Activated CD4-positive, alpha-beta T cell treated with anti-CD3 and anti-CD28 coated beads, Interleukin-2, amount 50 U/mL, for 24 hours (primary cell): ENCODE data around the gene HAO2.

Experiments used
- DNase-seq, 2 donors: peaks; one replicate each; pipeline ENCODE4 v3.0.0-alpha.2; 2020; ENCODE audit warnings: low read depth in 1 of 2, low spot score in 1 of 2

Gene HAO2

DNA sequence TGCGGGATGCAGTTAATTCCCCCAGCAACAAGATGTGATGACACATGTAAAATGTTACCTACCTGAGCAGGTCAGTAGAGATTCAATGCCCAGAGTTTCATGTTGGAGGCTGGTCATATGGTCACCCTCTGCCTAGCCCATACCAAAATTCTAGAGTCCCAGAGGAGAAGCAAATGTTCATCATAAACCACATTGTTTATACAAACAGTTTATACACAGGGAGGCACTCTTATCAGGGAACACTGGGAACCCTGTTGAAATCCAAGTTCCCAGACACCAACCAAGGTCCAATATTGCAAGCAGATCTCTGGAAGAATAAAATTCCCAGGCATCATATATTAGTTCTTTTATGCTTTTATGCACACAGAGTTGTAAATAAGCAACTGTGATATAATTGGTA lies 10.5 kb downstream of the HAO2 start:
- DNase-seq: no peak

DNA sequence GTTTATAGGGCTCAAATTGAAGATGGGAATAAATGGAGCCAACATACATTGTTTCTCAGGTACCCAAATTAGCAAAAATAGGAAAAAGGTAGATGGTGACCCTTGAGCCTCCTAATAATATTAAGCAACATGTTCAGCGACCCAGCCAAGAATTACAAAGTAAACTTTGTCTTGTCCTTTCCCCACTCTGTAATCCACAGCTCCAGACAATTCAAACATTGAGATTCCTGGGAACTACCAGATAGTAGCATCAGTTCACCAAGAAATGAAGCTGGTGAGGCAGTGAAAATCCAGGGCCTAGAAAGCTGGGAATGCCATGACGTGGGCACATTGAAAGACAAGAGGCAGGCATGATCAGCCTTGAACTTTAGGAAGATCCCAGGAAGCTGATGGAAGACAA lies 11.7 kb downstream of the HAO2 start:
- DNase-seq: no peak

DNA sequence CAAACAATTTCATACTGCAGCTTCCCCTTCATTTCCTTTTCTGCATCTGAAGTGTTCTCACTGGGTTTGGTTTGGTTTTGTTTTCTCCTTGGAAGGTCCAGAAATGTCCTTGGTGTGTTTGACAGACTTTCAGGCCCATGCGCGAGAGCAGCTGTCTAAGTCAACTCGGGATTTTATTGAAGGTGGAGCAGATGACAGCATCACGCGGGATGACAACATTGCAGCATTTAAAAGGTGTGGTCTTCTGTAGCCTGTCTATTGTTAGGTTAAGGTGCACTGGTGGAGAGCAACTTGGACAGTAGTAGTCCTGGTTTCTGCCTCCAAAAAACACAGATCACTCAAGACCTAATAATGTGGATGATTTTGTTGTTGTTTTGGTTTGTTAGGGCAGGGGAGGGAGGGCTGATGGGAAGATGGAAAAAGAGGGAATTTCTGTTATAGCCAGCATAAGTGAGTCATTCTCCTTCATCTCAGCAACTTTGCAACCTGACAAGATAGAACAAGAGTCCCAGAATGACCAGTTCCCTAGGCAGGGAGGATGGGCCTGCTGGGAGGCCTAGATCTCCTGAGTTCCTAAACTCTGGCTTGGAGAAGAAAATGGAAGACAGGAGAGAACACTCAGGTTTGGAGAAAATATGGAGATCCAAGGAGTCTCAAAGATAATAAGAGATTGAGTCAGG lies 12.5 kb downstream of the HAO2 start:
- DNase-seq: no peak

DNA sequence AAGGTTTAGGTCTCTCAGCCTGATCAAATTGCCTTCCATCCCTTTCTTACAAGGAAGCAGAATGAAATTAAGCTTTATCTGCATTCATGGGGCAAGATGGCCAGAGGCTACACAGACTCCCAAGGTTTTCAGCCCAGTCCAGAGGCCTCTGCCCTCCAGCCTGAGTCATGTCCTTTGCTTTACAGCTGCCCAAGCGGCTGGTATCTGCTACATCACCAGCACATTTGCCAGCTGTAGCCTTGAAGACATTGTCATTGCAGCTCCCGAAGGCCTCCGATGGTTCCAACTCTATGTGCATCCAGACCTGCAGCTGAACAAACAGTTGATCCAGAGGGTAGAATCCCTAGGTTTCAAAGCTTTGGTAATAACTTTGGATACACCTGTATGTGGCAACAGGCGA lies 16.0 kb downstream of the HAO2 start:
- no peak for DNase-seq

DNA sequence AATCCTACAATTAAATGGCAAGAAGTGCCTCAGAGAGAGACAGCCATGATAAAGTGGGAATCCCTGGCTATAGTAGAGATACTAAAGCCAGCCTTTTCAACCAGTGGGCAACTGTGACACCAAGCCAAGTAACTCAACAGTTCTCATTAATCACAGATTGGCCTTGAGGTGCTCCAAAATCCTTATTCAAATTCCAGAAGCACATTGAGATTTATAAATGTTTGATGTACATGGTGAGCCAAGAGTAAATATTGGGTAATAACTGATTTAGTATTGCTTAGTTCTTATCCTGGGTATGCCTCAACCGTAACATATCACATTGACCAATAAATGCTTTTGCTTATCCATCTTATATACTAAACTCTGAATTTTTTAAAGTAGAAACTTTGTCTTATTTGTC lies 17.1 kb downstream of the HAO2 start:
- DNase-seq: no peak

DNA sequence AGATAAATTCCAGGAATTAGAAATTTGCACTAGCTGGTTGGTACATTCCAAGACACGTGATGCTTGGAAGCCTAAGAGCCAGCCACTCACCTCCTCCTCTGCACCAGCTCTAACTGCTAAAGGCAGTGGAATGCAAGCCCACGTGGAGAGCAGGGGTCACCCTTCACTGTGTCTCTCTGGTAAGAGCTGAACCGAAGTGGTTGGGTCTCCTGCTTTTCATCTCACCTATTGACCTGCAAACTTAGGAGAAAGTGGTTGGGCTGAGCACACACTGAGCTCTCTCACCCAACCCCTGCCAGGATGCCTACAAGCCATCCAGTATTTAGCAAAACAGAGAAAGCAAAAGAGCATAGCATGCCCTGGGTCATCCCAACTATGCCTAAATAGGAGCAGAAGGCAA lies 19.3 kb downstream of the HAO2 start:
- no peak for DNase-seq

DNA sequence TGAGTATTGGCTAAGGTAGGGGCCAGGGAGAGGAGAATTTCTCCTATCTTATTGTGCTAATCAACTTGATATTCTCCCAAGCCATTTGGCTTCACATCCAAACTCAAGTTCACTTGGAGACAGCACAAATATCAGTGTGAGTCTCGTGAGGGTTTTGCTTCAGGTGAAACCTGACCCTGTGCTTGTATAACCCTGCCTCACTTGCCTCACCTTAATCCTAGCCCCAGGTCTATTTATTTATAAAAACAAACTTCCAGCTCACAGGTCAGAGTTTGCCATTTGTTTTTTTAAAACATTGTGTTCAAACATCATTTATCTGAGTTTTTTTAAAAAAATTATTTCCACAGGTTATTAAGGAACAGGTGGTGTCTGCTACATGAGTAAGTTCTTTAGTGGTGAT lies 19.9 kb downstream of the HAO2 start:
- no peak for DNase-seq

DNA sequence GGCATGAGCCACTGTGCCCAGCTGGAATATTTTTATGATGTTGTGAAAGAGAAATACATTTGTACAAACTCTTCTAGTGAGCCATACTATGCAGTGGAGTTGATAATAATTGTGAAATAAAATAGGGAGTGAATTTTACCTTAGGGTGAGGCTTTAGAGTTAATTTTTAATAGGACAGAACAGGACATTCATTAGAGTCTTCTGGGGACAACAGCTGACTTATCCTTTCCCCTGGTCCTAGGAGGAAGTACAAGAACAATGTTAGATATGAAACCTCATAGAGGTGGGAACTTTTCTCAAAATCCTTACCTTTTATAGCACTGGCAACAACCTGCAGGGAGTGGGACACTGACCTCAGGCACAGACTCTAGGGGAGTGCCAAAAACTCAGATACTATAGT lies 21.9 kb downstream of the HAO2 start:
- DNase-seq: no peak

DNA sequence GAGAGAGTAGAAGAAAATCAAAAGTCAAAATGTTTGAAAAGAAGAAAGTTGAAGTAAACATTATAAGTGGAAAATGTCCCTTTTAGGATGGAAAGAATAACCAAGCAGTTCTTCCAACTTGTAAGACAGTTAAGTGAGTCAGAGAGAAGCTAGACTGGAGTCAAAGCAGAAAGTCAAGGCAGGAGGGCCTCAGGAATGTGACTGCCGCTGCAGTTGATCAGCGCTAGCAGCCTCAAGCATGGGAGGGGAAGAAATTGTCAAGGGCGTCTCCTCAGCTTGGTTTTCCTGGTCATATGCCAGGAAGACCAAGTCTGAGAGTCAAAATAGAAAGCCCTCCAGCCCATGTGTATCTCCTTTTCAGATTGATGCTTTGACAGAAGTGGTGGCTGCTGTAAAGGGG lies 23.2 kb downstream of the HAO2 start:
- no peak for DNase-seq

DNA sequence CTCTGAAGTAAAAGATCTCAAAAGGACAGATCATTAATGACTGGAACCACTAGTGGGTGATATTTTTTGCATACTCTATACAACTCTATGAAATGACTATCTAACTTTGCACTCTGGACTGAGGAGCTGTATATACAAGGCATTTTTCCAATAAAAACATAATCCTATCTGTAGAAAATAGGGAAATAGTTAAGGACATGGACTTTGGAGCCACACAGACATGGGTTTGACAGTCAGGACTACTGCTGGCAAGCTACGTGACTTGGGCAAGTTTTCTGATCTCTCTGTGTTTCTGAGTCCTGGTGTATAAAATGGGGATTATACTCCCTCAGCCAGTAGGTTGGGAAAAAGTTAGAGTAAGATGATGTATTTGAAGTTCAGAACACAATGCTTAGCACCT lies 25.5 kb downstream of the HAO2 start:
- DNase-seq: no peak

DNA sequence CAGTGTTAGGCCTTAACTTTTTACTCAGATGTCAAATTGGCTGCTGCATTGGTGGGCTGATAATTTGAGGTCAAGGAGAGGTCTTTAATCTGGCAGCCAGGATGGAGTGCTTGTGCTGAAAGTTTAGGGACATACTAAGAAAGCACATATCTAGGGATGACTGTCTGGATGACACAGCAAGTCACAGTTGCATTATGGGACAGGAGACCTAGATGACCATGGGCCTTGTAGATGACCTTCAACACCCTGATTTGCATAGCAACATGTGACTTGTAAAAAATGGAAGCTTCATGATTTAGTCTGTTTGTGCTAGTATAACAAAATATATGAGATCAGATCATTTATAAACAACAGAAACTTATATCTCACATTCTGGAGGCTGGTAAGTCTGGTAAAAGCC lies 28.4 kb downstream of the HAO2 start:
- no peak for DNase-seq

DNA sequence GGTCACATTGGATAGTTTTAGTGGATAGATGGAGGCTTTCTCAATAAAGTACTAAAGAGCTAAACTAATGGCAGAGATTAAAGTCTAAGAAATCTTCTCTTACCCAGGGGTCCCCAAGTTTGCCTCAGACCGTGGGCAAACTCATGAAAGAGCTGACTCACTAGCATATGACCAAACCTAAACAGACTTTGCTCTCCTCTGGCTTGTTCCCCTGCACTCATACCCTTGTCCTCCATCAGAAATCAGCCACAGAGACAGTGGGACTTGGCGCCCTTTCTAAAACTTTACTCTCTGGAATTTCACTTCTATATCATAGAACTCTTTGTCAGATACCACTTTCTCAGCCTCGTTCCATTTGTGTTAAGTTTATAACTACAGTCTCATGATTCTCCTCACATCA lies 29.4 kb downstream of the HAO2 start:
- DNase-seq: no peak

DNA sequence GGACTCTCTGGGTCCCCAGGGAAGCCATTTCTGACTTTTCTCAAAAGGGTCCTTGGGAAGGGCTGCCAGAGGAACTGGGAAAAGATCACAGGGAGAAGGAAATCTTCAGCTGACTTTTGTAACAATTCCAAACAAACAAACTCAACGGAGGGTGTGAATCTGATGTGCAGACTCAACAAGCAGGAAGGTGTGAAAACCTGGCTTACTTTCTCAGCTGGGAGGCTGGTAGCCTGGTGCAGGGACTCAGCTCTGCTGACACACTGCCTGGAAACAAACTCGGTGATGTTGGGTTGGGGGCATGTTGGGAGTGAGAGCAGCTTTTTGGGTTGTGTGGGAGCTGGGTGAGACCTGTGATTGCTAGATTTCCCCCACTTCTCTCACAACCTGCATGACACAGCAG lies 36.2 kb downstream of the HAO2 start:
- no peak for DNase-seq

DNA sequence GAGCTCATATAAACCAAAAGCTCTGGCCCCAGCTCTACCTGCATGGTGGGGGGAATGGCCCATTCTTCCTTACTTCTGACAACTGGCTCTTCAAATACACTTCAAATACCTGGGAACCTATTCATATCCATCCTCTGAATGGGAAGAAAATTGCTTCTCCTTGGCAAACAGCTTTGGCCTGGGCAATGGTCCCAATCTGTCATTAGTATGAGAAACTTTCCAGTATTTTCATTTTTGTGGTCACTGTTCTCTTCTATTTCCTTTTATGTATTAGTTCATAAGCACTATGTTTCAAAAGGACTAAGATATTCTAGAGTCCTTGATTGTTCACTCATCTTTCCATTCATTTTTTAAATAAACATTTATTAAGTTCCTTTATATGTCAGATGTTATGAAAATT lies 41.1 kb downstream of the HAO2 start:
- DNase-seq: no peak

DNA sequence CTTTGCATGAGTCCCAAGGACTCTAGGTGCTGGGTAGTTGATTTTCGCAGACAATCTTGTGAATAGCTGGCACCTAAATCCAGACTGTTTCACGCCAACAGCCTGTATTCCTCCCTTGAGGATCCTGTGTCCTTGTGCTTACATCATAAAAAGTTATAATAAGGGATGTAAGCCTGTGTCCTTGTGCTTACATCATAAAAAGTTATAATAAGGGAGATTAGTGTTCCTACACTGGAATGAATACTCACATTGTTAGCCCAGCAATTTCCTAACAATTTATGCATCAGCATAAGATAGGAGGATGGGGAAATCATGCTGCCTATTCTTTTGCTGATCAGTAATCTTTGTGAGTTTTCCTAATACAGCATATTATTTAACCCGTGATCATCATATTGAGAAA lies 42.4 kb downstream of the HAO2 start:
- no peak for DNase-seq

DNA sequence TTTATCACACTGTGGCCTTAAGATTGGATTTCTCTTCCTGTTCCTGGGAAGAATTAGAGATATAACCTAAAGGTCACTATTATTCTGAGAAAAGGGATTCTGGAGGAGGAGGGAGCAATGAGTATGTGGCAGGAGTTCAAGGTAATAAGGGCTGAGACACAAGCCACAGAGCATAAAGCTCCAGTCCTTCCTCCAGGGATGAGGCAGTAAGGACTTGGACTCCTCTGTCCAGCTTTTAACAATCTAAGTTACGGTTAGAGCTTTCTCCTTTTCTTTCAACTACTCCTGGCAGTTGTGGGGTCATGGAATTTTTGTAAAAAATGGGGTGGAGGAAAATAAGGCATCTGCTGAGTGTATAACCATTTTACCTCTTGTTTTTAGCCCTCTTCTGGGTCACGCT lies 46.4 kb downstream of the HAO2 start, which contains the start of gene HSD3B2:
Gene HSD3B2, plus strand, starts transcription at position 201 of the 400 bp plus-strand sequence. CDS start 270 bp downstream, outside the sequence.
- DNase-seq: no peak

DNA sequence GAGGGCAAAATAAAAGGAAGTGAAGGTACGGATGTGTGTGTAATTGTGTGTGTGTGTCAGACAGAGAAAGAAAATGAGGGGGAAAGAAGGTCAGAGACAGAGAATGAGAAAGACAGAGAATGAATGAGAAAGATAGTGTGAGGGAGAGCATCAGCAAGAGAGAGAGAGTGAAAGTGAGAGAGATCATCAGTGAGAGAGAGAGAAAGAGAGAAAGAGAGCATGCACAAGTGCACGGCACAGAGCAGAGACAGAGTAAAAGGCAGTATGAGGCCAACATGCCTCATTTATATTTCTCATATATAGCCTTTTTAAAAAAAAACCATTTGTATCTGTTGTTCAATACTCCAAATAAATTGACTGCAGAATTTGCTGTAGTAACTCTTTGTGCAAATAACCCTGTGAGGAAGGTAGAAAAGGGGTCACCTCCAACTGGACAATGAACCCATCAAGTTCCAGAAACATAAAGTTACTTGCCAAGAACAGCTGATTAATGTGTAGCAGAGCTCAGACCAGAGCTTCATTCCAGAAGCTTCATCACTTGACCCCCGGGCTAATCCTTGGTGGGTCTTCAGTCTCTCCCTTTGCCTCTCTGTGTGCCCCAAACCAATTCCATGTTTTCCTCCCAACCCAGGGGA lies 47.5 kb downstream of the HAO2 start:
- DNase-seq: no peak

DNA sequence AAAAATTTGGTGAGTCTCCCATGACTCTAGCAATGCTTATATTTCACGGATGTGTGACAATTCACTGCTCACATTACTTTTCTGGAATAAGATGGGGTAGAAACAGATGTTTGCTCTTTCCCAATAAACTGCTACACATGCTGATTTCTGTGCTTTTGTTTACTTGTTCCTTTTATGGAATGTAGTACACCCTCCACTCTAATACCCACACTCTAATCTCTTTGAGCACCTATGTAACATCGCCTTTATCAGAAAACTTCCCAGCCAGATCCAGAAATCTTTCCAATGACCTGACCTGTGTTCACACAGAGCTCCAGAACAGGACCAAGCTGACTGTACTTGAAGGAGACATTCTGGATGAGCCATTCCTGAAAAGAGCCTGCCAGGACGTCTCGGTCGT lies 50.5 kb downstream of the HAO2 start:
- DNase-seq: no peak

DNA sequence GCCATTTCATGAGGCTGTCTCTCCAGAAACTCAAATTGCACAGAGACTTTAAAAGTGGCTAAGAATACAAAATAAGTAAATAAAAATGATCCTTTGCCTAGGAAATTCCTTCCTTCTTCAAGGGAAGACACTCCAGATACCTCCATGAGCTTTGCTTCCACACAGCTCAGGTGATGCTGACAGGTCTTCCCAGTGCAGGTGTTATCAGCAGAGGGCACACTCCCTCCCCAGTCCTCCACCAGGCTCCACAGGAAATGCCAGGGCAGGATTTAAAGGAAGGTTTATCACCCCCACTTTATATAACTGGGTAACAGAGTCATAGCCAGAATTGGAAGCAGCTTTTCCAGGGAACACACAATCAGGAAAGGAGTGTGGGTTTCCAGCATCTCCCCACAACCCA lies 52.1 kb downstream of the HAO2 start:
- no peak for DNase-seq

DNA sequence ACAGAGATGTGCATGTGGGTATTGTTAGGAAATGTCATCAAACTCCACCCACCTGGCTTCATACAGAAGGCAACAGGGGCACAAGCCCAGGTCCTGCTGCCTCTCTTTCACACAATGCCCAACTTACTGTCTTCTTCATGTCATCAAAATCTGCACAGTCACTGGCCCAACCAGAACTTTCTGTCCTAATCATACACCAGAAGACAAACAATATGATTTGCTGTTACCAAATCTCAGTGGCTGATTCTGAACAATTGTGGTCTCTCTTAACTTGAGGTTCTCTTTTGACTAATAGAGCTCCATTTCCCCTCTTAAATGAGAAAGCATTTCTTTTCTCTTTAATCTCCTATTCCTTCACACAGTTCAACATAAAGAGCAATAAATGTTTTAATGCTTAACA lies 54.0 kb downstream of the HAO2 start:
- no peak for DNase-seq

DNA sequence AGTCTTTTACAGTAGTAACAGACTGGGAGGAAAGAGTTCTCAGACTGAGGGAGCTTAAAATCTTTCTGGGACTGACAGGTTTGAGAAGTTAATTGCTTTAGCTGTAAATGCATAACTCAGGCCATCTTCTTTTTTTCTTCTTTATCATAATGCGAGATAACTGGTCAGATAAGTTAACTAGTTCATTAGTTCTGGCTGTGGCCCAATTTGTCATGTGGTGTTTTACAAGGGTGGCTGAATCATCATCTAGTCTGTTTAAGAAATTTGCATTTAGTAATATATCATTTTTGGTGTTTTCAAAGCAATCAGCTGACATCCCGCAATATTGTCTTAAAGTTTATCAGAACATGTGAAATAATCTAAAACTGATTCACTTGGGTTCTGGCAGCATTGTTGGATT lies 60.4 kb downstream of the HAO2 start:
- no peak for DNase-seq

DNA sequence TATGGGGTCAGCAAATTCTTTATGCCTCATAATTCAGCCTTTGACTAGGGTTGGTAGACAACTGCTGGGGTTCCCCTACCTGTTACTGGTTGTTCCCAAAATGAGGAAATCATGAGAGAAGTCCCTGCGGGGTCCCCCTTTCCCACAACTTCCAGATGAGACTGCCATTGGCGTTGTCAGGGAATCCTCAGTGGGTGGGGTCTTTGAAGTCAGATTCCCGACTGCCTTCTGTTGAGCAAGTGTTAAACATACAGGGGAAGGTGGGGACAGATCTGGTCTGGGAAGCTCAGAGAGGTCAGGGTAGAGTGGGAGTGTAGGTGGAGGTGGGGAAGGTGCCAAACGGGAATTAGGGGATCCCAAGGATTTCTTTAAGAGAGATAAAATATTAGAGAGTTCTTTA lies 61.1 kb downstream of the HAO2 start:
- DNase-seq: no peak

DNA sequence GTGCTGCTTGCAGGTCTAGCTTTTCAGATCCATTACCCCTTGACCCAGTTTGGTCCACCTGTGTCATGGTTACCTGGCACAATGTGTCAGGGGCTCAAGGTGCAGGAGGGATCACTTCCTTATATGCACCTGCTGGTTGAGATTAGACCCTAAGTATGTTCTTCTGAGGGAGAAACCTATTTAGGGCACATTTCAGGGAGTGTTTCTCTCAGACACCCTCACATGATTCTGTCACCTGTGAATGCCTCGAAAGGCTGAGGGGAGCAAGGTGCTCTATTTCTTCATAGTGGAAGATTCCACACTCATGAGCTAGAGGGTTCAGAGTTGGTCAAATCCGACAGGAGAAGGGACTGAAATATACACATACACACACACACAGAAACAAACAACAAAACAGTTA lies 61.9 kb downstream of the HAO2 start:
- no peak for DNase-seq
